ENCODE results near the gene BRD3. TPM values are rescaled to one million over a fixed set of nuclear protein-coding genes. Genes with fewer than 3 reads are reported as not detected.

The BRD3 gene
- total RNA-seq: 30.0 TPM

GRCh38 chr9:134067904-134068743, at the start of gene BRD3:
Gene BRD3 (minus strand): TSS chr9:134068026. CDS start chr9:134053477, 14,549 bp downstream.

GRCh38 chr9:134024828-134025605, 42.8 kb downstream of the BRD3 start, which contains the start of gene BRD3OS:
Gene BRD3OS (plus strand): TSS chr9:134025481. CDS start chr9:134026748, 1,267 bp downstream.

GRCh38 chr9:133991964-133992779, 75.7 kb downstream of the BRD3 start, which contains the start of gene VAV2:
Gene VAV2 (minus strand): TSS chr9:133992324. CDS start chr9:133992278, 46 bp downstream.

Other genes with a start within 250 kb of the BRD3 start
- gene VAV2, start 75.7 kb downstream of the BRD3 start, total RNA-seq: 27.6 TPM
- 27.2 TPM for gene BRD3OS, start 42.5 kb downstream of the BRD3 start, total RNA-seq
- 19.3 TPM for gene WDR5, start 68.1 kb upstream of the BRD3 start, total RNA-seq
- gene RNU6ATAC, start 96.5 kb upstream of the BRD3 start, total RNA-seq: not detected